Vagina (tissue), 2 donors: ENCODE data around the gene LDLRAD1. TPM values are rescaled to one million over a fixed set of nuclear protein-coding genes. Genes with fewer than 3 reads are reported as not detected.

Source experiments
- DNase-seq, 2 donors: peaks; one replicate each; pipeline ENCODE4 v3.0.0-alpha.2; 2017; ENCODE audit errors: extremely low spot score in 2 of 2
- H3K27ac ChIP-seq: fragments of 200-600 bp; sonication (generic); one replicate; pipeline ENCODE4 v1.5.1; 2019
- H3K27me3 ChIP-seq: fragments of 200-600 bp; sonication (generic); one replicate; pipeline ENCODE4 v1.5.1; 2019
- H3K36me3 ChIP-seq, 2 donors: fragments of 200-600 bp; sonication (generic); one replicate each; pipeline ENCODE4 v1.5.1; 2017 to 2019
- H3K4me1 ChIP-seq: fragments of 200-600 bp; sonication (generic); one replicate; pipeline ENCODE4 v1.5.1; 2019
- H3K4me3 ChIP-seq, 2 donors: fragments of 200-600 bp; sonication (generic); 1 replicate in 1 of 2; 2 replicates in 1 of 2; pipeline ENCODE4 v1.5.1; 2016 to 2019
- H3K9me3 ChIP-seq: fragments of 200-600 bp; sonication (generic); one replicate; pipeline ENCODE4 v1.5.1; 2019
- POLR2A ChIP-seq, 2 donors: fragments of 450-650 bp; IDR thresholded peaks; one replicate each; pipeline ENCODE4 v1.6.1; 2017; ENCODE audit warnings: antibody characterized with exemption in 2 of 2, mild to moderate bottlenecking in 2 of 2, moderate library complexity in 2 of 2
- POLR2AphosphoS5 ChIP-seq, 2 donors: sonication (generic); formaldehyde crosslinking; IDR thresholded peaks; one replicate each; pipeline ENCODE4 v1.9.0; 2017; ENCODE audit warnings: antibody characterized with exemption in 2 of 2, mild to moderate bottlenecking in 2 of 2, low read depth in 1 of 2; ENCODE audit not compliant: insufficient read depth in 1 of 2
- intact Hi-C: fragments of 100-400 bp; cut with DNase I; formaldehyde crosslinking; loops from one replicate; pipeline ENCODE4 v1.15.1; 2023
- microRNA-seq: library from miRNA; unstranded; fragments of <30 nt; microRNA quantifications from one replicate; pipeline ENCODE4, GENCODE V29; 2017; ENCODE audit warnings: borderline number of aligned reads, borderline replicate concordance
- total RNA-seq: library from RNA; depleted of rRNA; stranded (reverse); fragments of >200 nt; gene quantifications from one replicate; pipeline ENCODE4 v1.2.3, GENCODE V29; 2016
- TF ChIP-seq, protein P1 (sequence below), 3 experiments: fragments of 450-650 bp in 2 of 3; fragments of 200-600 bp in 1 of 3; sonication (generic) in 1 of 3; IDR thresholded peaks; one replicate each; pipeline ENCODE4 v1.5.1; 2017 to 2019; ENCODE audit warnings: antibody characterized with exemption in 3 of 3, mild to moderate bottlenecking in 2 of 3, moderate library complexity in 2 of 3

LDLRAD1 gene
- total RNA-seq, 1 donor from 2014 or later = not detected

DNA sequence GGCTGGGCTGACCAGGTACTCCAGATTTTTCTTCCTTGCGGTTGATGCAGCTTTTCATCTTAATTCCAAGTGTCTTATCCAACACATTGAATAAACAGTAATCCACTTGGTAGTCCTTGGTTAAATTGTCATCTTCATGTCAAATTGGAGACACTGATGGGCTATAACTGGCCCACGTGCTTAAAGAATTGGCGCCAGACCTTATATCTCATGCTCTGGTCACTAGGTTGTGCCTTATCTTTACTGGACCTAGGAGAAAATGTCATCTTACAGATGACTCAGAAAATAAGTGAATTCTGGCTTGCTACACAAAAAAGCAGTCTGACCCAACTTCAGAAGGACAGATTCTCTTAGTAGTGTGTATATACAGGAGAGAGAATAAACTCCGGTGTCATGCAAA, 55.6 kb downstream of the LDLRAD1 start:
- peaks cover 3% of the 10 kb centered on the region for H3K4me1 ChIP-seq
- no peaks in the 10 kb centered on the region for H3K27me3 ChIP-seq
- H3K36me3 ChIP-seq = peaks cover 2 to 67% of the 10 kb centered on the region in 2 donors
- no peak for DNase-seq
- no peak overlapping the region for H3K27ac ChIP-seq
- TF ChIP-seq POLR2AphosphoS5 (IDR thresholded peaks at IDR 0.05; ENCODE audit: insufficient read depth in 1 of 2, low read depth in 1 of 2) (no peak), POLR2A (IDR thresholded peaks at IDR 0.05) (no peak)
- TF ChIP-seq, protein P1, sequence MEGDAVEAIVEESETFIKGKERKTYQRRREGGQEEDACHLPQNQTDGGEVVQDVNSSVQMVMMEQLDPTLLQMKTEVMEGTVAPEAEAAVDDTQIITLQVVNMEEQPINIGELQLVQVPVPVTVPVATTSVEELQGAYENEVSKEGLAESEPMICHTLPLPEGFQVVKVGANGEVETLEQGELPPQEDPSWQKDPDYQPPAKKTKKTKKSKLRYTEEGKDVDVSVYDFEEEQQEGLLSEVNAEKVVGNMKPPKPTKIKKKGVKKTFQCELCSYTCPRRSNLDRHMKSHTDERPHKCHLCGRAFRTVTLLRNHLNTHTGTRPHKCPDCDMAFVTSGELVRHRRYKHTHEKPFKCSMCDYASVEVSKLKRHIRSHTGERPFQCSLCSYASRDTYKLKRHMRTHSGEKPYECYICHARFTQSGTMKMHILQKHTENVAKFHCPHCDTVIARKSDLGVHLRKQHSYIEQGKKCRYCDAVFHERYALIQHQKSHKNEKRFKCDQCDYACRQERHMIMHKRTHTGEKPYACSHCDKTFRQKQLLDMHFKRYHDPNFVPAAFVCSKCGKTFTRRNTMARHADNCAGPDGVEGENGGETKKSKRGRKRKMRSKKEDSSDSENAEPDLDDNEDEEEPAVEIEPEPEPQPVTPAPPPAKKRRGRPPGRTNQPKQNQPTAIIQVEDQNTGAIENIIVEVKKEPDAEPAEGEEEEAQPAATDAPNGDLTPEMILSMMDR (IDR thresholded peaks at IDR 0.05) = no peak
- intact Hi-C loops = no loop called here
- no peak overlapping the region for H3K4me3 ChIP-seq
- H3K9me3 ChIP-seq = no peaks in the 10 kb centered on the region

GRCh38 chr1:53959664-53960250, 58.2 kb downstream of the LDLRAD1 start:
- no peak overlapping the region for H3K4me3 ChIP-seq
- intact Hi-C loops = no loop called here
- no peaks in the 10 kb centered on the region for H3K9me3 ChIP-seq
- no peak for DNase-seq
- TF ChIP-seq POLR2A (IDR thresholded peaks at IDR 0.05) = no peak
- TF ChIP-seq, protein P1 (IDR thresholded peaks at IDR 0.05) = peak in 2 of 3 experiments; percentile 36 to 37
- H3K27ac ChIP-seq = no peak overlapping the region
- H3K36me3 ChIP-seq = peaks cover 2 to 52% of the 10 kb centered on the region in 2 donors
- H3K4me1 ChIP-seq = peaks cover 16% of the 10 kb centered on the region
- no peaks in the 10 kb centered on the region for H3K27me3 ChIP-seq

Small RNA genes lying within 50 kb of the gene (microRNA-seq; reads per million reads assigned to microRNA genes)
- 1.4 reads per million for gene MIR4781

Other genes with a start within 250 kb of the LDLRAD1 start
- 12.3 TPM for gene NDC1, start 179.9 kb downstream of the LDLRAD1 start, total RNA-seq
- gene YIPF1, start 128.4 kb downstream of the LDLRAD1 start, total RNA-seq = 22.1 TPM
- gene DIO1, start 124.0 kb downstream of the LDLRAD1 start, total RNA-seq = not detected
- gene IFT25, start 72.5 kb downstream of the LDLRAD1 start, total RNA-seq = 19.4 TPM
- gene LRRC42, start 71.8 kb downstream of the LDLRAD1 start, total RNA-seq = 31.7 TPM
- 113 TPM for gene TMEM59, start 35.0 kb upstream of the LDLRAD1 start, total RNA-seq
- 4.7 TPM for gene TCEANC2, start 35.4 kb upstream of the LDLRAD1 start, total RNA-seq
- gene CDCP2, start 134.8 kb upstream of the LDLRAD1 start, total RNA-seq = not detected
- 3.7 TPM for gene CYB5RL, start 181.8 kb upstream of the LDLRAD1 start, total RNA-seq
- 45.9 TPM for gene MRPL37, start 182.0 kb upstream of the LDLRAD1 start, total RNA-seq